Thoracic aorta (tissue), 2 donors: ENCODE results near the gene SCGB1D1. TPM values are rescaled to one million over a fixed set of nuclear protein-coding genes. Genes with fewer than 3 reads are reported as not detected.

Experiments used
- ATAC-seq: fragments of 150-250 bp; one replicate; pipeline ENCODE4 v1.8.0; 2017; ENCODE audit warnings: low read depth; ENCODE audit not compliant: insufficient number of reproducible peaks, low FRiP score
- DNase-seq: peaks from one replicate; pipeline ENCODE4 v3.0.0-alpha.2; 2020; ENCODE audit warnings: low spot score
- H3K27ac ChIP-seq, 2 donors: fragments of 200-600 bp; sonication (generic); 1 replicate in 1 of 2; 2 replicates in 1 of 2; pipeline ENCODE4 v1.5.1; 2016; ENCODE audit warnings: mild to moderate bottlenecking in 2 of 2, moderate library complexity in 2 of 2
- H3K27me3 ChIP-seq: fragments of 200-600 bp; sonication (generic); replicated peaks from 2 replicates; pipeline ENCODE4 v1.6.0; 2016; ENCODE audit warnings: mild to moderate bottlenecking; ENCODE audit not compliant: insufficient read depth
- H3K36me3 ChIP-seq: fragments of 200-600 bp; sonication (generic); one replicate; pipeline ENCODE4 v1.5.1; 2016
- H3K4me1 ChIP-seq, 2 donors: fragments of 200-600 bp; sonication (generic); 1 replicate in 1 of 2; 2 replicates in 1 of 2; pipeline versions ENCODE4 v1.5.1 to v1.6.0; 2016; ENCODE audit warnings: low read depth in 2 of 2, mild to moderate bottlenecking in 1 of 2; ENCODE audit not compliant: control insufficient read depth in 1 of 2
- H3K4me3 ChIP-seq: fragments of 200-600 bp; sonication (generic); 2 replicates; pipeline ENCODE4 v1.5.1; 2016; ENCODE audit warnings: mild to moderate bottlenecking
- H3K9me3 ChIP-seq: fragments of 200-600 bp; sonication (generic); 2 replicates; pipeline ENCODE4 v1.5.1; 2016
- CTCF ChIP-seq: fragments of 200-600 bp; sonication (generic); IDR thresholded peaks from one replicate; pipeline ENCODE4 v1.5.1; 2019; ENCODE audit warnings: antibody characterized with exemption
- total RNA-seq, 2 donors: library from RNA; depleted of rRNA; stranded (reverse); fragments of >200 nt; gene quantifications; one replicate each; pipeline versions ENCODE4 v1.1.0 to v1.2.3, GENCODE V29; 2016

SCGB1D1 gene
- total RNA-seq, 2 donors from 2014 or later, result not detected

DNA sequence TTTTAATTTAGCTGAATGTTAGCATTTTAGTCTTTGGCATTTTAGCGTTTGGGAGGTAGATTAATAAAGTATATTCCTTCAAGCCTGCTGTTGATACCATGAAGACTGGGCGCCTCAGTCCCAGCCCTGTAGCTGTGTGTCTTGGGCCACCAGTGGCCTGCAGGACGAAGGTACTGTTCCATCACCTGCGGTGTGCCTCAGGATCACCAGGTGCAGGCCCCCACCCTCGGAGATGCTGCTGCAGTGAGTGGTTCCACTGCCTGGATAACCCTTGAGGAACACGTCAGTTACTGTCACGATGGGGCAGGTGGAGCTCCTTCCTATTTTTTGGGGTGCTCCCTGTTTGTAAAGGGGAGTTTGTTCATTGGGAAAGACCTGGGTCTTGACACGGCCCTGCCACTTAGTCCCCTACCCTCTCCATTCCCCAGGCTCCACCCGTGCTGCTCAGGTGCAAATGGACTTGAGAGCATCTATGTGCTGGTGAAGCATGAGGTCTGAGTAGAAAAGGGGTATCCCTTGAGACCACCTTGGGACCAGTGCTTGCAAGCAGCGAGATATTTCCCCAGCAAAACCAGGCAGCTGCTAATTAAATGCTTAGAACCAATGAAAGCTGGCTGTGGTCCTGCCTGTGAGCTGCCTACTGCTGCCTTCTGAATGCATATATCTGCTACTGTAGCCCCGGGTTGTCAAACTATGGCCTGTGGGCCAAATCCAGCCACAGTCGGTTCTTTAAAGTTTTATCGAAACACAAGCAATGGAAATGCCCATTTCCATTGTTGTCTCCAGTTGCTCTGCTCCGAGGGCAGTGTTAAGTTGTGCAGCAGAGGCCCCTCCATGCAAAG, 37.5 kb upstream of the SCGB1D1 start:
- no peak for TF ChIP-seq CTCF
- no peak overlapping the region for H3K4me3 ChIP-seq
- no peaks in the 10 kb centered on the region for H3K27me3 ChIP-seq
- H3K9me3 ChIP-seq, result no peaks in the 10 kb centered on the region
- H3K4me1 ChIP-seq, result no peaks in the 10 kb centered on the region
- H3K36me3 ChIP-seq, result peaks cover 37% of the 10 kb centered on the region
- H3K27ac ChIP-seq, result no peak overlapping the region
- ATAC-seq (no peak), DNase-seq (no peak)

GRCh38 chr11:62153087-62153395, 37.0 kb upstream of the SCGB1D1 start:
- H3K27me3 ChIP-seq, result no peaks in the 10 kb centered on the region
- ATAC-seq (no peak), DNase-seq (no peak)
- H3K9me3 ChIP-seq, result no peaks in the 10 kb centered on the region
- no peak for TF ChIP-seq CTCF
- peaks cover 33% of the 10 kb centered on the region for H3K36me3 ChIP-seq
- no peak overlapping the region for H3K4me3 ChIP-seq
- H3K27ac ChIP-seq, result no peak overlapping the region
- H3K4me1 ChIP-seq, result no peaks in the 10 kb centered on the region

- H3K4me1 ChIP-seq, result no peaks in the 10 kb centered on the region
- H3K36me3 ChIP-seq, result peaks cover 30% of the 10 kb centered on the region
- H3K27me3 ChIP-seq, result no peaks in the 10 kb centered on the region
- ATAC-seq, result no peak
- DNase-seq, result no peak
- H3K4me3 ChIP-seq, result no peak overlapping the region
- H3K9me3 ChIP-seq, result no peaks in the 10 kb centered on the region
- no peak for TF ChIP-seq CTCF
- H3K27ac ChIP-seq, result no peak overlapping the region
Observed at GRCh38 chr11:62153617-62154016, 36.4 kb upstream of the SCGB1D1 start.

DNA sequence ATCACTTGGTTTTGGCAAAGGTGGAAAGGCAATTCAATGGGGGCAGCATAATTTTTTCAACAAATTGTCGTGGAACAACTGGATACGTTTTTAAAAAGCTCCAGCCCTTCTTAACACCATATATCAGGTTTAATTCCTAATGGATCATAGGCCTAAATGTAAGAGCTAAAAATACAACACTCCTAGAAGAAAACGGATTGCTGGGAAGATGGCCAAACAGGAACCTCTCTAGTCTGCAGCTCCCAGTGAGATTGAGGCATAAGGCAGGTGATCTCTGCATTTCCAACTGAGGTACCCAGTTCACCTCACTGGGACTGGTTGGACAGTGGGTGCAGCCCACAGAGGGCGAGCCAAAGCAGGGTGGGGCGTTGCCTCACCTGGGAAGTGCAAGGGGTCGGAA, 32.4 kb upstream of the SCGB1D1 start:
- no peak overlapping the region for H3K27ac ChIP-seq
- H3K9me3 ChIP-seq, result no peaks in the 10 kb centered on the region
- DNase-seq, result no peak
- TF ChIP-seq CTCF, result no peak
- H3K4me3 ChIP-seq, result no peak overlapping the region
- no peaks in the 10 kb centered on the region for H3K4me1 ChIP-seq
- no peaks in the 10 kb centered on the region for H3K27me3 ChIP-seq
- no peak for ATAC-seq
- H3K36me3 ChIP-seq, result no peaks in the 10 kb centered on the region

DNA sequence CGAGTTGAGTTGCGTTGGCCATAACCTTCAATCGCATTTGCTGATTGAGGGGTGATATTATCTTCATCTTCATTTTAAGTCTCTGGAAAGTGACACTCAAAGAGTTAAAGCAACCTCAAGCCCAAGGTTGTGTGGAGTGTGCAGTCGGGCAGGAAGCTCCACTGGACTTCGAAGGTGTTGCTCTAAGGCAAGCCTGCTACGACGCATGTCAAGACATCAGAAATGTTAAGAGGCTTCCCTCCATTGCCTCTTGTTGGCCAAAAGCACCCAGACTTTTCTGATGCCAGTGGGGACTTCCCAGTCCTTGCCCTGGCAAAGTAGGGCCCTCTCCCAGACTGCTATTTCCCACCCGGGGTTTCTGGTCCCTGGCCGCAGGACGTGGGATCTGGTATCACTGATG, 23.6 kb upstream of the SCGB1D1 start:
- DNase-seq (no peak), ATAC-seq (no peak)
- Histone ChIP-seq H3K36me3 (no peaks in the 10 kb centered on the region), H3K27ac (no peak overlapping the region), H3K4me3 (no peak overlapping the region), H3K4me1 (no peaks in the 10 kb centered on the region), H3K27me3 (no peaks in the 10 kb centered on the region), H3K9me3 (no peaks in the 10 kb centered on the region)
- no peak for TF ChIP-seq CTCF
